ENCODE results near the gene HORMAD2.

HORMAD2 gene

GRCh38 chr22:30041881-30042280 lies 38.4 kb upstream of the HORMAD2 start:
- POLR2A ChIA-PET, result interaction anchor here (0.7 kb wide), 1 partner anchor 226 kb away, joined by 4 read pairs; no protein-coding TSS in a partner anchor
- TF ChIP-seq ZNF184 (tag by site-specific recombination; IDR thresholded peaks at IDR 0.05) (no peak), ZNF654 (tag by site-specific recombination; IDR thresholded peaks at IDR 0.05; ENCODE audit: low read depth) (no peak), ZNF777 (tag by site-specific recombination; IDR thresholded peaks at IDR 0.05; ENCODE audit: borderline replicate concordance) (no peak), ZNF292 (tag by site-specific recombination; IDR thresholded peaks at IDR 0.05; ENCODE audit: borderline replicate concordance, low read depth) (no peak), ZFP69B (tag by site-specific recombination; IDR thresholded peaks at IDR 0.05) (no peak), ZNF76 (tag by site-specific recombination; IDR thresholded peaks at IDR 0.05; ENCODE audit: borderline replicate concordance, low read depth) (no peak), PRDM4 (tag by site-specific recombination; IDR thresholded peaks at IDR 0.05) (no peak), ZNF530 (tag by site-specific recombination; IDR thresholded peaks at IDR 0.05; ENCODE audit: low read depth) (no peak), ZNF366 (tag by site-specific recombination; conservative IDR thresholded peaks at IDR 0.05) (no peak), ZNF837 (tag by site-specific recombination; IDR thresholded peaks at IDR 0.05) (no peak), ZNF174 (tag by site-specific recombination; IDR thresholded peaks at IDR 0.05) (no peak), ZBTB10 (tag by site-specific recombination; IDR thresholded peaks at IDR 0.05) (no peak), ZNF121 (tag by site-specific recombination; IDR thresholded peaks at IDR 0.05) (no peak)
- no peaks in the 10 kb centered on the region for H3K9me3 ChIP-seq (ENCODE audit: control insufficient read depth, insufficient read depth, low read depth, low read length)
- no peaks in the 10 kb centered on the region for H3K36me3 ChIP-seq (ENCODE audit: control insufficient read depth in 2 of 2, insufficient read depth in 1 of 2, low read length in 2 of 2)
- no peak overlapping the region for H3K4me3 ChIP-seq (ENCODE audit: low read depth, low read length)
- CTCF ChIA-PET, result no interaction called here
- H3K4me1 ChIP-seq (ENCODE audit: control insufficient read depth, insufficient read depth, low read length), result peaks cover 21% of the 10 kb centered on the region
- H3K27ac ChIP-seq (ENCODE audit: extremely low read depth, low read depth, low read length), result no peak overlapping the region

GRCh38 chr22:30043161-30043560 lies 37.1 kb upstream of the HORMAD2 start:
- CTCF ChIA-PET, result interaction anchor here (0.5 to 1.0 kb wide), 5 partner anchors 12 to 572 kb away, joined by 3 to 5 read pairs (median 4); no protein-coding TSS in a partner anchor

More at GRCh38 chr22:30043161-30043560, 37.1 kb upstream of the HORMAD2 start:
- H3K9me3 ChIP-seq (ENCODE audit: control insufficient read depth, insufficient read depth, low read depth, low read length), result no peaks in the 10 kb centered on the region
- H3K36me3 ChIP-seq (ENCODE audit: control insufficient read depth in 2 of 2, insufficient read depth in 1 of 2, low read length in 2 of 2), result no peaks in the 10 kb centered on the region
- TF ChIP-seq PRDM6 (tag by site-specific recombination; IDR thresholded peaks at IDR 0.05) (0 out of 2 replicates have a peak, but pooled peaks have one; percentile 44), ZNF140 (tag by site-specific recombination; IDR thresholded peaks at IDR 0.05) (no peak), WT1 (tag by site-specific recombination; IDR thresholded peaks at IDR 0.05) (peak; percentile 69; the same call in 1 of the 2 replicates), REST (tag by site-specific recombination; IDR thresholded peaks at IDR 0.05) (no peak), ZNF335 (tag by site-specific recombination; conservative IDR thresholded peaks at IDR 0.05) (0 out of 2 replicates have a peak, but pooled peaks have one; percentile 29), ZNF776 (tag by site-specific recombination; IDR thresholded peaks at IDR 0.05; ENCODE audit: borderline replicate concordance) (no peak)
- POLR2A ChIA-PET, result no interaction called here
- H3K4me3 ChIP-seq (ENCODE audit: low read depth, low read length), result no peak overlapping the region
- peaks cover 21% of the 10 kb centered on the region for H3K4me1 ChIP-seq (ENCODE audit: control insufficient read depth, insufficient read depth, low read length)
- H3K27ac ChIP-seq (ENCODE audit: extremely low read depth, low read depth, low read length), result no peak overlapping the region
